ENCODE results near the gene OVOL2. TPM values are rescaled to one million over a fixed set of nuclear protein-coding genes. Genes with fewer than 3 reads are reported as not detected.

Gene OVOL2
- total RNA-seq, 2 experiments from 2014 or later = not detected

GRCh38 chr20:18001131-18001921 lies 56.4 kb downstream of the OVOL2 start:
- no peak for TF ChIP-seq CTCF (IDR thresholded peaks at IDR 0.05)
- Mint-ChIP-seq H3K27ac (no peak overlapping the region), H3K27me3 (no peaks in the 10 kb centered on the region), H3K36me3 (ENCODE audit: low read depth) (no peaks in the 10 kb centered on the region), H3K4me3 (no peak overlapping the region), H3K4me1 (ENCODE audit: low read depth) (peaks cover under 1% of the 10 kb centered on the region), H3K9me3 (no peaks in the 10 kb centered on the region)
- Histone ChIP-seq H3K9me3 (ENCODE audit: control insufficient read depth in 1 of 2, insufficient read depth in 1 of 2, low read length in 2 of 2) (no peaks in the 10 kb centered on the region), H3K4me3 (ENCODE audit: low read length) (no peak overlapping the region), H3K27me3 (ENCODE audit: control insufficient read depth in 1 of 2, insufficient read depth in 2 of 2, low read length in 2 of 2) (peaks cover 0 to 2% of the 10 kb centered on the region in 2 experiments), H3K36me3 (ENCODE audit: insufficient read depth, low read length) (no peaks in the 10 kb centered on the region), H3K4me1 (ENCODE audit: insufficient read depth, low read length) (peaks cover 1% of the 10 kb centered on the region), H3K27ac (ENCODE audit: low read depth in 1 of 2, low read length in 2 of 2) (no peak overlapping the region)
- ATAC-seq (ENCODE audit: poor library complexity) (no peak), DNase-seq (no peak)
- intact Hi-C loops (cut with DNase I, micrococcal nuclease) = no loop called here
- ChIA-PET POLR2A (no interaction called here), CTCF (no interaction called here)

- Histone ChIP-seq H3K27me3 (ENCODE audit: control insufficient read depth in 1 of 2, insufficient read depth in 2 of 2, low read length in 2 of 2) (peaks cover 0 to 2% of the 10 kb centered on the region in 2 experiments), H3K9me3 (ENCODE audit: control insufficient read depth in 1 of 2, insufficient read depth in 1 of 2, low read length in 2 of 2) (no peaks in the 10 kb centered on the region), H3K4me3 (ENCODE audit: low read length) (no peak overlapping the region), H3K27ac (ENCODE audit: low read depth in 1 of 2, low read length in 2 of 2) (no peak overlapping the region), H3K36me3 (ENCODE audit: insufficient read depth, low read length) (no peaks in the 10 kb centered on the region), H3K4me1 (ENCODE audit: insufficient read depth, low read length) (peaks cover 7% of the 10 kb centered on the region)
- intact Hi-C loops (cut with DNase I, micrococcal nuclease) = loop anchor here in 1 of 2 experiments (5.0 to 10.0 kb wide), 2 partner anchors 42 to 1195 kb away; no protein-coding TSS in a partner anchor
- Mint-ChIP-seq H3K27me3 (no peaks in the 10 kb centered on the region), H3K36me3 (ENCODE audit: low read depth) (no peaks in the 10 kb centered on the region), H3K4me1 (ENCODE audit: low read depth) (peaks cover 6% of the 10 kb centered on the region), H3K9me3 (no peaks in the 10 kb centered on the region), H3K27ac (no peak overlapping the region), H3K4me3 (no peak overlapping the region)
- ChIA-PET POLR2A (no interaction called here), CTCF (no interaction called here)
- no peak for DNase-seq
- ATAC-seq (ENCODE audit: poor library complexity) = no peak
- TF ChIP-seq CTCF (IDR thresholded peaks at IDR 0.05) = no peak
Observed at GRCh38 chr20:17999566-17999965, 58.1 kb downstream of the OVOL2 start.

- Histone ChIP-seq H3K27ac (ENCODE audit: low read depth in 1 of 2, low read length in 2 of 2) (no peak overlapping the region), H3K4me3 (ENCODE audit: low read length) (no peak overlapping the region), H3K4me1 (ENCODE audit: insufficient read depth, low read length) (peaks cover 7% of the 10 kb centered on the region), H3K9me3 (ENCODE audit: control insufficient read depth in 1 of 2, insufficient read depth in 1 of 2, low read length in 2 of 2) (no peaks in the 10 kb centered on the region), H3K36me3 (ENCODE audit: insufficient read depth, low read length) (no peaks in the 10 kb centered on the region), H3K27me3 (ENCODE audit: control insufficient read depth in 1 of 2, insufficient read depth in 2 of 2, low read length in 2 of 2) (peaks cover 0 to 2% of the 10 kb centered on the region in 2 experiments)
- ATAC-seq (ENCODE audit: poor library complexity) (no peak), DNase-seq (no peak)
- no peaks in the 10 kb centered on the region for H3K9me3 Mint-ChIP-seq
- TF ChIP-seq CTCF (IDR thresholded peaks at IDR 0.05) = no peak
- intact Hi-C loops (cut with DNase I, micrococcal nuclease) = loop anchor here in 1 of 2 experiments (5.0 to 10.0 kb wide), 2 partner anchors 41 to 1194 kb away; no protein-coding TSS in a partner anchor
- H3K4me3 Mint-ChIP-seq = no peak overlapping the region
- POLR2A ChIA-PET = no interaction called here
- peaks cover 7% of the 10 kb centered on the region for H3K4me1 Mint-ChIP-seq (ENCODE audit: low read depth)
- H3K27ac Mint-ChIP-seq = no peak overlapping the region
- no peaks in the 10 kb centered on the region for H3K27me3 Mint-ChIP-seq
- CTCF ChIA-PET = no interaction called here
- H3K36me3 Mint-ChIP-seq (ENCODE audit: low read depth) = no peaks in the 10 kb centered on the region
Observed at GRCh38 chr20:17998446-17998845, 59.3 kb downstream of the OVOL2 start.

Data from CD4-positive, alpha-beta T cell (primary cell).